Epithelial cell of esophagus (primary cell): ENCODE data around the gene DYRK1A.
A peak's percentile ranks its signal among the peaks of the same experiment; 100 is the strongest.

Experiments
- DNase-seq: peaks from one replicate; pipeline ENCODE4 v3.0.0; 2010; ENCODE audit warnings: low read depth
- H3K4me3 ChIP-seq: 2 replicates; pipeline ENCODE4 v1.5.1; 2011; ENCODE audit warnings: mild to moderate bottlenecking, low read length, control low read depth
- TF ChIP-seq, protein P1 (sequence below): IDR thresholded peaks from 2 replicates; pipeline ENCODE4 v1.5.1; 2011; ENCODE audit warnings: low read depth, mild to moderate bottlenecking, low read length, control low read depth, inconsistent platforms; ENCODE audit not compliant: insufficient read depth; ENCODE audit errors: missing control alignments

Gene DYRK1A

DNA sequence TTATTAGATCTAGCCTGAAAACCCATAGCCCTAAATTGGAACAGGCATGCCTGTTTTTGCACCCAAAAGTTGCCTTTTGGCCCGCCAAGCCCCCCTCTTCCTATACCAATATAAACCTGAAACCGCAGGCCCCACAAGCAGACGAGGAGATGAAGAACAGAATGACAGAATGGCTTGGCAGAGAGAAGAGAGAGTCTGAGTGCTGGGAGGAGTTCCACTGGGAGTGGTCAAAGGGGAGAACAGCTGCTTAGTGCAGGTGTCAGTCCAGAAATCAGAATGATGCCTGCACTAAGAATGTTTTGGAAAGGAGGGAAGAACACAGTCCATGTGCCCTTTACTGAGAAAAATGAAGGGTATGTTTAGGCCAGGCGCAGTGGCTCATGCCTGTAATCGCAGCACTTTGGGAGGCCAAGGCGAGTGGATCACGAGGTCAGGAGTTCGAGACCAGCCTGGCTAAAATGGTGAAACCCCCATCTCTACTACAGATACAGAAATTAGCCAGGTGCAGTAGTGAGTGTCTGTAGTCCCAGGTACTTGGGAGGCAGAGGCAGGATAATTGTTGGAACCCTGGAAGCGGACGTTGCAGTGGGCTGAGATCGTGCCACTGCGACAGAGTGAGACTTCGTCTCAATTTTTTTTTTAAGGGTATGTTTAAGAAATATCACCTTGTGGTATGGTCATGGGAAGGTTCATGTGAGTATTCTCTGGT lies 9.4 kb downstream of the DYRK1A start:
- no peak for DNase-seq
- TF ChIP-seq, protein P1, sequence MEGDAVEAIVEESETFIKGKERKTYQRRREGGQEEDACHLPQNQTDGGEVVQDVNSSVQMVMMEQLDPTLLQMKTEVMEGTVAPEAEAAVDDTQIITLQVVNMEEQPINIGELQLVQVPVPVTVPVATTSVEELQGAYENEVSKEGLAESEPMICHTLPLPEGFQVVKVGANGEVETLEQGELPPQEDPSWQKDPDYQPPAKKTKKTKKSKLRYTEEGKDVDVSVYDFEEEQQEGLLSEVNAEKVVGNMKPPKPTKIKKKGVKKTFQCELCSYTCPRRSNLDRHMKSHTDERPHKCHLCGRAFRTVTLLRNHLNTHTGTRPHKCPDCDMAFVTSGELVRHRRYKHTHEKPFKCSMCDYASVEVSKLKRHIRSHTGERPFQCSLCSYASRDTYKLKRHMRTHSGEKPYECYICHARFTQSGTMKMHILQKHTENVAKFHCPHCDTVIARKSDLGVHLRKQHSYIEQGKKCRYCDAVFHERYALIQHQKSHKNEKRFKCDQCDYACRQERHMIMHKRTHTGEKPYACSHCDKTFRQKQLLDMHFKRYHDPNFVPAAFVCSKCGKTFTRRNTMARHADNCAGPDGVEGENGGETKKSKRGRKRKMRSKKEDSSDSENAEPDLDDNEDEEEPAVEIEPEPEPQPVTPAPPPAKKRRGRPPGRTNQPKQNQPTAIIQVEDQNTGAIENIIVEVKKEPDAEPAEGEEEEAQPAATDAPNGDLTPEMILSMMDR = no peak
- H3K4me3 ChIP-seq = no peak overlapping the region

DNA sequence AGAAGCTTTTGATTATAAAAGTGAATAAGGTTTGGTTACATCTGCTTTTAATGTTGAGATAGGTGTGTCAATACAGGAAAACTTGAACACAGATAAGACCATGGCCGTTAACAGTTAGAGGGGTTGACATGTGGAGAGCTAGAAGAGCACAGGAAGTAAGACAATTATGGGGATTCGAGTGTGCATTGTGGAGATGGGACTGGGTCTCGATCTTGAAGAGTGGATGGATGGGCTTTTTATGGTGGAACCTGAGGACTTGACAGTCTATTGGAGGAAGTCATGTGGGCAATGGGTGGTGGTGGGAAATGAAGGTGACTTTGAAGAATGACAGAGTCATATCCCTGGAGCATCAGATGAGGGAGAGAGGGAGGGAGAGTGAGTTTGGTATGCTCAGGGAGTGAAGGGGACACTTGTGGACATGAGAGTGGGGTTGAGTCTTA lies 12.1 kb downstream of the DYRK1A start:
- H3K4me3 ChIP-seq = no peak overlapping the region
- DNase-seq = no peak
- TF ChIP-seq, protein P1 = no peak

DNA sequence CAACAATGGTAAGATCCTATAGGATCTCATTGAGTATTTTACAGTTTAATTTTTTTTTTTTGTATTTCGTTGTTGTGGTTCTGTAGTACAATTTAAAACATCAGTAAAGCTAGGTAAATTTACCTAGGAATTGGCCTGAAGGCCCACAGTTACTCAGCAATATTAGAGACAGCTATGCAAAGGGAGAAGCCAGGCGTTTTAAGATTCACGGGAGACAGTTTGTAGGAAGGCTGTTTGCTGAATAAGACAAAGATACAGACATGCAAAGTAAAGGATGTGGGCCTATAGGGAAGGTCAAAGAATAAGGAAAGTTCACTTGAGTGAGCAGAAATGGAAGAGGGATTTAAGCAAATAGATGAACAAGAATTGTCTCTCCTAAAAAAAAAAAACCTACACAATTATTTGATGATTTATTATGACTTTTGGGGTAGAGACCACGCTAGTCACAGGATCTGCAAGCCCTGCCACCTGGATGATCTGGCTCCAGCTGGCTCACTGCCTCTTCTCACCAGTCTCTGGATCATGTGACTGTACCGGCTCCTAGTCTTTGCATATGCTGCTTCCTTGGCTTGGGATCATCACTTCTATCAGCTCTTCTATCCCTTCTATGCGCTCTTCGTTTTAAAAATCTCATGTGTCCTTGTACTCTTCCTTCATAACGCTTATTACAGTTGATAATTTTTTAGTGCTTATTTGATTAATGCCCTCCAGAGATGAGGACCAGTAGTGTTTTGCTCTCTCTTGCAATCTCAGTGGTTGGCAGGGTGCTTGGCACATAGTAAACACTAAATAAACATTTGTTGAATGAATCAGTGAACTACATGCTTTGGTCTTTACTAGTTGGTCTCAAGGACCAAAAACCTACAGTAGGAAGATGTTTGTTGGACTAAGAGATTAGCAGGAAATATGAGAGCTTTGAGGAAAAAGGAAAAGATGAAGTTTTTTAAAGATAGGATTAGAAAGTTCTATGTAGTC lies 14.1 kb downstream of the DYRK1A start:
- peak; percentile 49 for DNase-seq
- no peak overlapping the region for H3K4me3 ChIP-seq
- TF ChIP-seq, protein P1 = no peak

DNA sequence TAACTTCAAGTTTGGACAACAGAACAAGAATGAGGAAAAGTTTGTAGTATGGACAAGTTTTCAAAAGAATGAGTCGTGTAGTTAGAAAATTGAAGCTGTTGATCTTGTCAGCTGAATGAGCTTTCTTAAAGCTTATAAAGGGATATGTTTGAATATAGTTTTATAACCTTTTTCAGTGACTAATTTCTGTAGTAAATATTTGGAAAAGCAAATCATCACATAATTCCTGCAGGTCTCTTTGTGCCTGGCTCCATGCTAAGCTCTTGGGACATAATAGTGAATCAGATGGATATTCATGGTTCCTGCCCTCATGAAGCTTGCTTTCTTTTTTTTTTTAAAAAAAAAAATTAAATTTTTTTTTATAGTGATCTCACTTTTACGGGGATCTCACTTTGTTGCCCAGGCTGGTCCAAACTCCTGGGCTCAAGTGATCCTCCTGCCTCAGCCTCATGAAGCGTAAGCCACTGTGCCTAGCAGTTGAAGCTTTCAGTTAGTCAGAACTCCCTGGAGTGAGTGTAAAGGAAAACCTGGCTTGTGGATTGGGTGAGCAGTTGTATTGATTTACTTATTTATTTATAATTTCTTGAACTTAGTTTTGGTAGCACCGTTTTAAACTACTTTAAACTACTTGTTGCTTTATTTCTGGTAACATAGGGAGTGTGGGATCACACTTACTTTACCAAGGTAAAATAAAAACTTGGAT lies 15.5 kb downstream of the DYRK1A start:
- TF ChIP-seq, protein P1 = no peak
- H3K4me3 ChIP-seq = no peak overlapping the region
- DNase-seq = no peak

DNA sequence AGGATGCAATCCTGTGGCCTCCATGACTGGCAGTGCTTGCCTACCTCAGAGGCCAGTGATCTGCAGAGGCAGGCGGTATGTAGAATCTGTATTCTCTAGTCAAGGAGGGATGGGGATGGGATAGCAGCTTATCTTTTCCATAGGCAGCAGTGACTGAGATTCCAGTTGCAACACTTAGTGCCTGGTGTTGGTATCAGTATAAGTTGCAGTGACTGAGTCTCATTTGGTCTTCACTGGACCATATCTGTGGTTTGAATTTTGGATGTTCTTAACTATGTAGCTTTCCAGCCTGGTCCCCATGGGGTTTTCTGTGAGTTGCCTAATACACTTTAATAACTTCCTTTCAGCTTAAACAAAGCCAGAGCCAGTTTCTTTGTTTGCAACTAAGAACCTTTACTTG lies 16.5 kb downstream of the DYRK1A start:
- H3K4me3 ChIP-seq = no peak overlapping the region
- TF ChIP-seq, protein P1 = no peak
- no peak for DNase-seq

DNA sequence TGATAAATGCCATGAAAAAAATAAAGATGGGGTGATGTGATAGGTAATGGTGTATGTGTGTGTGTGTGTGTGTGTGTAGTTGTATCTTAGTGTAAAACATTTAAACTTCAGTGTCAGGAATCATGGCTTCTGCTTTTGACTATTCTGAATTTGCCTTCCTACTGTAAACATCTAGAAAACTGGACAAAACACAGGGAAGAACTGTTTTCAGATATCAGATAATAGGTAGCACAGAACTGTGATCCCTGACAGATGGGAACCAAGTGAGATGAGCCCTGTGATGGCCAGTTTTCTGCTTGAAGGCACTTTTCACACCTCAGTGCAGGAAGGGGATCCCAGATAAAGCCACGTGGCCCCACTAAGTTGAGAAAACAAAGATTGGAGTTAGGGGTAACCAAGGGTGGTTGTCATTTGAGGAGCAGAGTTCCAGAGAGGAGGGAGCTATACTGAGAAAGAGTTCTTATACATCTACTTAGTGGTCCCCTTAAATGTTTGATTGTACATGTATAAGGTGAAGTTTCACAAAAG lies 17.3 kb downstream of the DYRK1A start:
- TF ChIP-seq, protein P1 = no peak
- no peak for DNase-seq
- H3K4me3 ChIP-seq = no peak overlapping the region
